ENCODE data around the gene DVL1. TPM values are rescaled to one million over a fixed set of nuclear protein-coding genes. Genes with fewer than 3 reads are reported as not detected.

The DVL1 gene
- total RNA-seq, 1 experiment from 2014 or later: 71.0 TPM

GRCh38 chr1:1324524-1325287 is 24.5 kb downstream of the DVL1 start, which contains the start of the genes CPTP and INTS11:
Gene CPTP (plus strand): TSS chr1:1324802. CDS start chr1:1326911, 2,109 bp downstream.
Gene INTS11 (minus strand): TSS chr1:1324660. CDS start chr1:1324608, 52 bp downstream.
- Histone ChIP-seq H2BK120ac (ENCODE audit: low read depth, low read length, poor library complexity, severe bottlenecking) (no peak within 1 kb of the TSS), H3K9ac (ENCODE audit: extremely low read depth, insufficient read length, low read length) (peak within 1 kb of the TSS; percentile 63), H4K5ac (ENCODE audit: insufficient read length, low read depth, low read length) (no peak within 1 kb of the TSS), H2AK5ac (ENCODE audit: insufficient read length, low read length) (no peak within 1 kb of the TSS), H3K4ac (ENCODE audit: low read depth, low read length) (no peak within 1 kb of the TSS), H4K8ac (replicated peaks; ENCODE audit: insufficient read length, low read depth, low read length) (no peak within 1 kb of the TSS), H3K27me3 (ENCODE audit: insufficient read depth, low read length) (no peaks in the 10 kb centered on the region), H4K91ac (ENCODE audit: insufficient read length, low read depth, low read length) (no peak within 1 kb of the TSS), H2BK20ac (ENCODE audit: low read depth, low read length, poor library complexity, severe bottlenecking) (no peak within 1 kb of the TSS), H2BK5ac (ENCODE audit: insufficient read length, low read length) (no peak within 1 kb of the TSS), H3K56ac (ENCODE audit: insufficient read length, low read depth, low read length) (no peak within 1 kb of the TSS), H3K23ac (ENCODE audit: insufficient read length, low read depth, low read length) (no peak within 1 kb of the TSS), H3K18ac (ENCODE audit: insufficient read length, low read depth, low read length) (no peak within 1 kb of the TSS), H3K79me2 (ENCODE audit: insufficient read depth, low read length) (peaks cover 17% of the 10 kb centered on the region; the same call in 1 of the 2 replicates), H3K4me2 (ENCODE audit: insufficient read depth, insufficient read length, low read length) (peak within 1 kb of the TSS; percentile 68), H3K4me1 (ENCODE audit: insufficient read depth, low read length) (no peaks in the 10 kb centered on the region), H3T11ph (ENCODE audit: low read length) (no peak within 1 kb of the TSS), H4K20me1 (ENCODE audit: control insufficient read depth, insufficient read depth, insufficient read length) (peaks cover 5% of the 10 kb centered on the region), H2BK12ac (ENCODE audit: insufficient read length, low read depth, low read length) (no peak within 1 kb of the TSS), H3K9me3 (ENCODE audit: control insufficient read depth, low read depth, low read length) (no peaks in the 10 kb centered on the region), H3K79me1 (ENCODE audit: insufficient read depth, low read depth, low read length, poor library complexity, severe bottlenecking) (peaks cover 8% of the 10 kb centered on the region), H3K23me2 (ENCODE audit: insufficient read length, low read depth, low read length, poor library complexity, severe bottlenecking) (peaks cover 8% of the 10 kb centered on the region), H2BK15ac (ENCODE audit: low read depth, low read length) (no peak within 1 kb of the TSS), H3K14ac (ENCODE audit: insufficient read depth, low read length) (peak within 1 kb of the TSS; percentile 78), H3K27ac (ENCODE audit: insufficient read length, low read depth, low read length) (no peak within 1 kb of the TSS), H2AFZ (ENCODE audit: low read length) (no peak within 1 kb of the TSS)
- H3K27me3 Mint-ChIP-seq (ENCODE audit: low read depth): peaks cover 1% of the 10 kb centered on the region; the same call in 1 of the 2 replicates
- peak; percentile 95 for DNase-seq
- H3K27ac Mint-ChIP-seq: peak within 1 kb of the TSS; percentile 11 to 90 (median 89); a peak in 4 of 7 replicates
- H3K9me3 Mint-ChIP-seq: no peaks in the 10 kb centered on the region
- H3K4me3 Mint-ChIP-seq: peak within 1 kb of the TSS; percentile 82 to 88
- peaks cover 2 to 13% of the 10 kb centered on the region in 2 experiments for H3K4me1 Mint-ChIP-seq
- H3K36me3 Mint-ChIP-seq (ENCODE audit: insufficient read depth in 1 of 3, low read depth in 3 of 3): peaks cover 4 to 16% (median 12%) of the 10 kb centered on the region in 3 experiments
- no CpG with 5 or more reads among the region's 84 CpGs for WGBS (ENCODE audit: extremely low coverage, insufficient read length, low lambda C conversion rate)
- TF ChIP-seq CTCF (conservative IDR thresholded peaks at IDR 0.05): no peak
